NCI-H510A treated with DMSO at 0.1 percent for 48 hours (cell line): ENCODE results near the gene OR11G2.
"Not testable (repeated sequence)": the region's sequence is repeated elsewhere in the genome, so short reads cannot be mapped to it uniquely, and the experiment has no call there.

ENCODE experiments used
- DNase-seq: peaks from one replicate; lab custom pipeline; 2025; lab: John Stamatoyannopoulos, UW

The OR11G2 gene

GRCh38 chr14:20223410-20223809 lies 32.7 kb downstream of the OR11G2 start, which contains the start of gene OR11H6:
Gene OR11H6 (plus strand): TSS chr14:20223710. CDS start chr14:20223710, 0 bp downstream.
- DNase-seq, result no peak

DNA sequence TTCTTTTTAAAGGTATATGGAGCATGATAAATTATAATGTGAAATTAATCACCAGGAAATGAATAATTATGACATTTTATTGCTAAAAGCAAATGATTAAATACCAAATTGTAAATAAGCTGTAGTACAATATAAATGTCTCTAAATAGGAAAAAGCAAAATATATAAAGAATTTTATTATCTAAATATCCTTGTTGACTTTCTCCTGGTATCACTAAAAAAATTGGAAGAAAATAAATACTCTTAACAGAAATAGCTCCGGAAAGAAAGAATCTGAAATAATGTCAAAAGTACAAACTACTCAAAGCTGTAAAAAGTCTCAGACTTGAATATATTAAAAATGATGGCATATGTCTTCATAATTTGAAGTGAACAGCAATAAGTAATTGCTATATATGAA lies 38.0 kb downstream of the OR11G2 start, which contains the start of gene OR11H7:
Gene OR11H7 (plus strand): TSS at position 301 of the 400 bp plus-strand sequence.
- DNase-seq, result no peak

GRCh38 chr14:20235415-20235814 lies 44.7 kb downstream of the OR11G2 start:
- not testable (repeated sequence) for DNase-seq

GRCh38 chr14:20247646-20248246 lies 57.0 kb downstream of the OR11G2 start:
- DNase-seq, result no peak
